Measurements from ENCODE around the gene PCP2.

Gene PCP2

GRCh38 chr19:7670790-7671189 lies 37.3 kb upstream of the PCP2 start:
- Histone ChIP-seq H3K4me3 (ENCODE audit: control insufficient read depth in 1 of 7, extremely low read depth in 1 of 7, insufficient read depth in 4 of 7, low read depth in 2 of 7, low read length in 6 of 7) (peak overlapping the region in 2 of 7 experiments; percentile 53 to 71), H3K9me3 (ENCODE audit: control extremely low read depth in 1 of 5, control insufficient read depth in 4 of 5, insufficient read depth in 2 of 5, low read depth in 1 of 5, low read length in 4 of 5) (peaks cover 0 to 5% (median 1%) of the 10 kb centered on the region in 5 experiments), H3K27ac (ENCODE audit: insufficient read depth in 1 of 2, low read depth in 1 of 2, low read length in 2 of 2, poor library complexity in 1 of 2, severe bottlenecking in 2 of 2) (no peak overlapping the region), H3K4me1 (ENCODE audit: control extremely low read depth in 1 of 4, control insufficient read depth in 4 of 4, insufficient read depth in 4 of 4, low read length in 3 of 4) (peaks cover 0 to 25% (median 14%) of the 10 kb centered on the region in 4 experiments), H3K27me3 (replicated peaks in 2 of 5; ENCODE audit: control insufficient read depth in 4 of 5, insufficient read depth in 5 of 5, low read length in 4 of 5) (peaks cover 0 to 34% (median 7%) of the 10 kb centered on the region in 5 experiments), H3K36me3 (ENCODE audit: control insufficient read depth in 4 of 4, insufficient read depth in 4 of 4, low read length in 3 of 4) (no peaks in the 10 kb centered on the region)
- ChIA-PET CTCF (interaction anchor here (0.6 to 1.9 kb wide), 4 partner anchors 10 to 255 kb away, joined by 3 to 6 read pairs (median 4); partner anchors contain the start of gene TRAPPC5), POLR2A (no interaction called here)
- WGBS (ENCODE audit: insufficient coverage) = 82% methylated on average over 7 of the region's 9 CpGs
- no peak for DNase-seq

- H3K4me1 ChIP-seq (ENCODE audit: control extremely low read depth in 1 of 4, control insufficient read depth in 4 of 4, insufficient read depth in 4 of 4, low read length in 3 of 4) = peaks cover 0 to 25% (median 14%) of the 10 kb centered on the region in 4 experiments
- POLR2A ChIA-PET = interaction anchor here (1.1 kb wide), 1 partner anchor 11 kb away, joined by 4 read pairs; the partner anchor contains the start of gene TRAPPC5
- H3K4me3 ChIP-seq (ENCODE audit: control insufficient read depth in 1 of 7, extremely low read depth in 1 of 7, insufficient read depth in 4 of 7, low read depth in 2 of 7, low read length in 6 of 7) = peak overlapping the region; percentile 8 to 71 (median 42)
- no peaks in the 10 kb centered on the region for H3K36me3 ChIP-seq (ENCODE audit: control insufficient read depth in 4 of 4, insufficient read depth in 4 of 4, low read length in 3 of 4)
- peak in 2 of 3 donors; percentile 68 to 81 for DNase-seq
- H3K27me3 ChIP-seq (replicated peaks in 2 of 5; ENCODE audit: control insufficient read depth in 4 of 5, insufficient read depth in 5 of 5, low read length in 4 of 5) = peaks cover 0 to 34% (median 7%) of the 10 kb centered on the region in 5 experiments
- H3K27ac ChIP-seq (ENCODE audit: insufficient read depth in 1 of 2, low read depth in 1 of 2, low read length in 2 of 2, poor library complexity in 1 of 2, severe bottlenecking in 2 of 2) = no peak overlapping the region
- peaks cover 0 to 5% (median 1%) of the 10 kb centered on the region in 5 experiments for H3K9me3 ChIP-seq (ENCODE audit: control extremely low read depth in 1 of 5, control insufficient read depth in 4 of 5, insufficient read depth in 2 of 5, low read depth in 1 of 5, low read length in 4 of 5)
- whole genome bisulfite sequencing (ENCODE audit: insufficient coverage) = 3% methylated on average over 39 of the region's 43 CpGs
- CTCF ChIA-PET = interaction anchor here (1.0 to 2.5 kb wide), 4 partner anchors 11 to 102 kb away, joined by 4 to 8 read pairs (median 6); partner anchors contain the start of gene TRAPPC5
Measured at GRCh38 chr19:7670150-7670783, 36.7 kb upstream of the PCP2 start.

GRCh38 chr19:7669641-7670040 lies 36.1 kb upstream of the PCP2 start:
- Histone ChIP-seq H3K4me1 (ENCODE audit: control extremely low read depth in 1 of 4, control insufficient read depth in 4 of 4, insufficient read depth in 4 of 4, low read length in 3 of 4) (peaks cover 0 to 25% (median 14%) of the 10 kb centered on the region in 4 experiments), H3K9me3 (ENCODE audit: control extremely low read depth in 1 of 5, control insufficient read depth in 4 of 5, insufficient read depth in 2 of 5, low read depth in 1 of 5, low read length in 4 of 5) (peaks cover 0 to 5% (median 1%) of the 10 kb centered on the region in 5 experiments), H3K4me3 (ENCODE audit: control insufficient read depth in 1 of 7, extremely low read depth in 1 of 7, insufficient read depth in 4 of 7, low read depth in 2 of 7, low read length in 6 of 7) (peak overlapping the region in 1 of 7 experiments; percentile 33), H3K36me3 (ENCODE audit: control insufficient read depth in 4 of 4, insufficient read depth in 4 of 4, low read length in 3 of 4) (no peaks in the 10 kb centered on the region), H3K27me3 (replicated peaks in 2 of 5; ENCODE audit: control insufficient read depth in 4 of 5, insufficient read depth in 5 of 5, low read length in 4 of 5) (peaks cover 0 to 34% (median 7%) of the 10 kb centered on the region in 5 experiments), H3K27ac (ENCODE audit: insufficient read depth in 1 of 2, low read depth in 1 of 2, low read length in 2 of 2, poor library complexity in 1 of 2, severe bottlenecking in 2 of 2) (no peak overlapping the region)
- CTCF ChIA-PET = interaction anchor here (1.9 to 2.5 kb wide), 2 partner anchors 16 to 101 kb away, joined by 5 to 8 read pairs; no protein-coding TSS in a partner anchor
- no peak for DNase-seq
- POLR2A ChIA-PET = interaction anchor here (1.1 kb wide), 1 partner anchor 11 kb away, joined by 4 read pairs; the partner anchor contains the start of gene TRAPPC5
- 55% methylated on average over 6 of the region's 9 CpGs for WGBS (ENCODE audit: insufficient coverage)

- peaks cover 0 to 34% (median 7%) of the 10 kb centered on the region in 5 experiments for H3K27me3 ChIP-seq (replicated peaks in 2 of 5; ENCODE audit: control insufficient read depth in 4 of 5, insufficient read depth in 5 of 5, low read length in 4 of 5)
- ChIA-PET POLR2A (no interaction called here), CTCF (interaction anchor here (1.9 to 2.5 kb wide), 2 partner anchors 15 to 101 kb away, joined by 5 to 8 read pairs; no protein-coding TSS in a partner anchor)
- no peaks in the 10 kb centered on the region for H3K36me3 ChIP-seq (ENCODE audit: control insufficient read depth in 4 of 4, insufficient read depth in 4 of 4, low read length in 3 of 4)
- no peak within 1 kb of the TSS for H3K27ac ChIP-seq (ENCODE audit: insufficient read depth in 1 of 2, low read depth in 1 of 2, low read length in 2 of 2, poor library complexity in 1 of 2, severe bottlenecking in 2 of 2)
- H3K4me1 ChIP-seq (ENCODE audit: control extremely low read depth in 1 of 4, control insufficient read depth in 4 of 4, insufficient read depth in 4 of 4, low read length in 3 of 4) = peaks cover 0 to 23% (median 14%) of the 10 kb centered on the region in 4 experiments
- H3K9me3 ChIP-seq (ENCODE audit: control extremely low read depth in 1 of 5, control insufficient read depth in 4 of 5, insufficient read depth in 2 of 5, low read depth in 1 of 5, low read length in 4 of 5) = peaks cover 0 to 2% (median 1%) of the 10 kb centered on the region in 5 experiments
- 49% methylated on average over 8 of the region's 9 CpGs for WGBS (ENCODE audit: insufficient coverage)
- H3K4me3 ChIP-seq (ENCODE audit: control insufficient read depth in 1 of 7, extremely low read depth in 1 of 7, insufficient read depth in 4 of 7, low read depth in 2 of 7, low read length in 6 of 7) = peak within 1 kb of the TSS in 1 of 7 experiments; percentile 33
- no peak for DNase-seq
Measured at GRCh38 chr19:7668842-7669241, 35.3 kb upstream of the PCP2 start, which contains the start of gene RETN. Gene RETN (plus strand): TSS chr19:7669049. CDS start chr19:7669327, 278 bp downstream.

- no peaks in the 10 kb centered on the region for H3K36me3 ChIP-seq (ENCODE audit: control insufficient read depth in 4 of 4, insufficient read depth in 4 of 4, low read length in 3 of 4)
- no peak overlapping the region for H3K27ac ChIP-seq (ENCODE audit: insufficient read depth in 1 of 2, low read depth in 1 of 2, low read length in 2 of 2, poor library complexity in 1 of 2, severe bottlenecking in 2 of 2)
- H3K27me3 ChIP-seq (replicated peaks in 2 of 5; ENCODE audit: control insufficient read depth in 4 of 5, insufficient read depth in 5 of 5, low read length in 4 of 5) = peaks cover 0 to 12% (median 7%) of the 10 kb centered on the region in 5 experiments
- ChIA-PET POLR2A (interaction anchor here (0.7 kb wide), 1 partner anchor 121 kb away, joined by 3 read pairs; no protein-coding TSS in a partner anchor), CTCF (interaction anchor here (1.2 to 1.3 kb wide), 2 partner anchors 11 to 135 kb away, joined by 3 to 6 read pairs; no protein-coding TSS in a partner anchor)
- H3K4me3 ChIP-seq (ENCODE audit: control insufficient read depth in 1 of 7, extremely low read depth in 1 of 7, insufficient read depth in 4 of 7, low read depth in 2 of 7, low read length in 6 of 7) = no peak overlapping the region
- no peaks in the 10 kb centered on the region for H3K9me3 ChIP-seq (ENCODE audit: control extremely low read depth in 1 of 5, control insufficient read depth in 4 of 5, insufficient read depth in 2 of 5, low read depth in 1 of 5, low read length in 4 of 5)
- no CpG with 5 or more reads among the region's 4 CpGs for WGBS (ENCODE audit: insufficient coverage)
- peak in 1 of 3 donors; percentile 29 for DNase-seq
- H3K4me1 ChIP-seq (ENCODE audit: control extremely low read depth in 1 of 4, control insufficient read depth in 4 of 4, insufficient read depth in 4 of 4, low read length in 3 of 4) = peaks cover 0 to 15% (median 7%) of the 10 kb centered on the region in 4 experiments
Measured at GRCh38 chr19:7665076-7665475, 31.6 kb upstream of the PCP2 start.

- no peaks in the 10 kb centered on the region for H3K9me3 ChIP-seq (ENCODE audit: control extremely low read depth in 1 of 5, control insufficient read depth in 4 of 5, insufficient read depth in 2 of 5, low read depth in 1 of 5, low read length in 4 of 5)
- no peak overlapping the region for H3K27ac ChIP-seq (ENCODE audit: insufficient read depth in 1 of 2, low read depth in 1 of 2, low read length in 2 of 2, poor library complexity in 1 of 2, severe bottlenecking in 2 of 2)
- H3K4me3 ChIP-seq (ENCODE audit: control insufficient read depth in 1 of 7, extremely low read depth in 1 of 7, insufficient read depth in 4 of 7, low read depth in 2 of 7, low read length in 6 of 7) = no peak overlapping the region
- ChIA-PET POLR2A (interaction anchor here (0.6 kb wide), 1 partner anchor 169 kb away, joined by 3 read pairs; no protein-coding TSS in a partner anchor), CTCF (no interaction called here)
- H3K4me1 ChIP-seq (ENCODE audit: control extremely low read depth in 1 of 4, control insufficient read depth in 4 of 4, insufficient read depth in 4 of 4, low read length in 3 of 4) = peaks cover 0 to 2% (median under 1%) of the 10 kb centered on the region in 4 experiments
- peaks cover 0 to 3% (median under 1%) of the 10 kb centered on the region in 5 experiments for H3K27me3 ChIP-seq (replicated peaks in 2 of 5; ENCODE audit: control insufficient read depth in 4 of 5, insufficient read depth in 5 of 5, low read length in 4 of 5)
- 85% methylated on average over 2 of the region's 7 CpGs for WGBS (ENCODE audit: insufficient coverage)
- DNase-seq = no peak
- no peaks in the 10 kb centered on the region for H3K36me3 ChIP-seq (ENCODE audit: control insufficient read depth in 4 of 4, insufficient read depth in 4 of 4, low read length in 3 of 4)
Measured at GRCh38 chr19:7663706-7664105, 30.2 kb upstream of the PCP2 start.
